Subcutaneous abdominal adipose tissue (tissue), 5 donors: Measurements from ENCODE around the gene TMEM156.

Source experiments
- H3K27ac ChIP-seq: one replicate; pipeline ENCODE4 v1.7.0; 2013; ENCODE audit warnings: low read depth, mild to moderate bottlenecking, inconsistent platforms, low read length, moderate library complexity
- H3K27me3 ChIP-seq, 5 donors: one replicate each; pipeline ENCODE4 v1.7.0; 2013; ENCODE audit warnings: low read length in 5 of 5, inconsistent platforms in 1 of 5; ENCODE audit not compliant: control insufficient read depth in 5 of 5, insufficient read depth in 4 of 5
- H3K36me3 ChIP-seq, 5 donors: one replicate each; pipeline ENCODE4 v1.7.0; 2013; ENCODE audit warnings: low read length in 5 of 5; ENCODE audit not compliant: control insufficient read depth in 5 of 5, insufficient read depth in 5 of 5
- H3K4me1 ChIP-seq, 5 donors: one replicate each; pipeline ENCODE4 v1.7.0; 2013; ENCODE audit warnings: low read length in 5 of 5, mild to moderate bottlenecking in 3 of 5, moderate library complexity in 1 of 5; ENCODE audit not compliant: control insufficient read depth in 5 of 5, insufficient read depth in 5 of 5
- H3K4me3 ChIP-seq, 5 donors: one replicate each; pipeline ENCODE4 v1.7.0; 2013; ENCODE audit warnings: low read length in 5 of 5, low read depth in 1 of 5
- H3K9ac ChIP-seq, 5 donors: one replicate each; pipeline ENCODE4 v1.7.0; 2013; ENCODE audit warnings: low read length in 5 of 5, mild to moderate bottlenecking in 4 of 5, moderate library complexity in 3 of 5
- H3K9me3 ChIP-seq, 5 donors: one replicate each; pipeline ENCODE4 v1.7.0; 2013; ENCODE audit warnings: low read length in 5 of 5; ENCODE audit not compliant: control insufficient read depth in 5 of 5
- donor health status: healthy.
- donor health status: healthy.
- donor health status: healthy.
- donor health status: healthy.
- donor health status: healthy.

The TMEM156 gene, protein sequence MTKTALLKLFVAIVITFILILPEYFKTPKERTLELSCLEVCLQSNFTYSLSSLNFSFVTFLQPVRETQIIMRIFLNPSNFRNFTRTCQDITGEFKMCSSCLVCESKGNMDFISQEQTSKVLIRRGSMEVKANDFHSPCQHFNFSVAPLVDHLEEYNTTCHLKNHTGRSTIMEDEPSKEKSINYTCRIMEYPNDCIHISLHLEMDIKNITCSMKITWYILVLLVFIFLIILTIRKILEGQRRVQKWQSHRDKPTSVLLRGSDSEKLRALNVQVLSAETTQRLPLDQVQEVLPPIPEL

GRCh38 chr4:39032218-39033085 is at the start of gene TMEM156:
Gene TMEM156 (minus strand): TSS chr4:39032409. CDS start chr4:39032313, 96 bp downstream.
- no peaks in the 10 kb centered on the region for H3K36me3 ChIP-seq
- no peaks in the 10 kb centered on the region for H3K9me3 ChIP-seq
- H3K9ac ChIP-seq = no peak within 1 kb of the TSS
- H3K27ac ChIP-seq = peak within 1 kb of the TSS; percentile 13
- no peaks in the 10 kb centered on the region for H3K27me3 ChIP-seq
- no peak within 1 kb of the TSS for H3K4me3 ChIP-seq
- H3K4me1 ChIP-seq = peaks cover 0 to 20% (median 0%) of the 10 kb centered on the region in 5 donors

GRCh38 chr4:39078829-39079228 is 46.6 kb upstream of the TMEM156 start:
- no peak overlapping the region for H3K9ac ChIP-seq
- H3K4me1 ChIP-seq = no peaks in the 10 kb centered on the region
- H3K27me3 ChIP-seq = no peaks in the 10 kb centered on the region
- H3K27ac ChIP-seq = no peak overlapping the region
- H3K36me3 ChIP-seq = peaks cover 11 to 25% (median 14%) of the 10 kb centered on the region in 5 donors
- no peaks in the 10 kb centered on the region for H3K9me3 ChIP-seq
- no peak overlapping the region for H3K4me3 ChIP-seq

GRCh38 chr4:39068907-39069306 is 36.7 kb upstream of the TMEM156 start:
- no peaks in the 10 kb centered on the region for H3K9me3 ChIP-seq
- H3K4me3 ChIP-seq = no peak overlapping the region
- peaks cover 0 to 28% (median 15%) of the 10 kb centered on the region in 5 donors for H3K4me1 ChIP-seq
- H3K27me3 ChIP-seq = no peaks in the 10 kb centered on the region
- no peak overlapping the region for H3K27ac ChIP-seq
- H3K36me3 ChIP-seq = no peaks in the 10 kb centered on the region
- H3K9ac ChIP-seq = no peak overlapping the region

DNA sequence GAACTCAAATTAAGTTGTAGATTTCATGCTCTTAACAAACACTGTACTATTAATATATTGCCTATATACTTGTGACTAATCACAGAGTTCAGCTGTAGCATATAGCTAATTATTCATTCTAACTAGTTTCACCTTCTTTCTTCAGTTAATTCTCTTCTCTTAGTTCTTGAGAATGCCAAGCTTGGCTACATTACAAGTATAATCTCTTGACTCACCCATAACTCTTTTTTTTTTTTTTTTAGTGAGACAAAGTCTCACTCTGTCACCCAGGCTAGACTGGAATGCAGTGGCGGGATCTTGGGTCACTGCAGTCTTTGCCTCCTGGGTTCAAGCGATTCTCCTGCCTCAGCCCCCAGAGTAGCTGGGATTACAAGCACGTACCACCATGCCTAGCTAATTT is 35.2 kb upstream of the TMEM156 start:
- no peak overlapping the region for H3K9ac ChIP-seq
- H3K27me3 ChIP-seq = no peaks in the 10 kb centered on the region
- no peak overlapping the region for H3K4me3 ChIP-seq
- H3K9me3 ChIP-seq = no peaks in the 10 kb centered on the region
- H3K36me3 ChIP-seq = no peaks in the 10 kb centered on the region
- peaks cover 0 to 22% (median 13%) of the 10 kb centered on the region in 5 donors for H3K4me1 ChIP-seq
- H3K27ac ChIP-seq = no peak overlapping the region

DNA sequence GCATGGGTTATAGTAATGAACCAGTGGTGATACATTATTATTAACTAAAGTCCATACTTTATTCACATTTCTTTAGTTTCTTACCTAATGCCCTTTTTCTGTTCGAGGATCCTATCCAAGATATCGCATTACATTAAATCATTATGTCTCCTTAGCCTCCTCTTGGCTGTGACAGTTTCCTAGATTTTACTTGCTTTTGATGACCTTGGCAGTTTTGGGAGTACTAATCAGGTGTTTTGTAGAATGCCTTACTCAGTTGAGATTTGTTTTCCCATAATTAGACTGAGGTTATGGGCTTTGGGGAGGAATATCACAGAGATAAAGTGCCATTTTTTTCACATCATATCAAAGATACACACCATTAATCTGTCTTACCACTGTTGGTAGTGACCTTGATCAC is 34.8 kb upstream of the TMEM156 start:
- no peaks in the 10 kb centered on the region for H3K36me3 ChIP-seq
- no peaks in the 10 kb centered on the region for H3K9me3 ChIP-seq
- H3K4me1 ChIP-seq = peaks cover 0 to 20% (median 11%) of the 10 kb centered on the region in 5 donors
- no peaks in the 10 kb centered on the region for H3K27me3 ChIP-seq
- H3K4me3 ChIP-seq = no peak overlapping the region
- H3K27ac ChIP-seq = no peak overlapping the region
- no peak overlapping the region for H3K9ac ChIP-seq

DNA sequence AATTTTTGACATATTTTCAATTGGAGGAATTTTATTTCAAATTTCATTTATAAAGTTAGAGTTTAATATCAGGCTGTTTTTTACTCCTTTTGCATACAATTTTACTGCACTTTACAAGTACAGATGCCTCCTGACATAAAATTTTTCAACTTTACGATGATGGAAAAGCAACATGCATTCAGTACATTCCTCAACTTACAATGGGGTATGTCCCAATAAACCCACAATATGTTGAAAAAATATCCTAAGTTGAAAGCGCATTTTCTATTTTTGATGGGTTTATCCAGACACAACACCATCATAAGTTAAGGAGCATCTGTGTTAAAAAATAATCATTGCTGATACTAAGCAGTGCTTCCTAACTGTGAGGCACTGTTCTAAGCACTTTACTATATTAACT is 34.2 kb upstream of the TMEM156 start:
- Histone ChIP-seq H3K4me3 (no peak overlapping the region), H3K27ac (no peak overlapping the region), H3K36me3 (no peaks in the 10 kb centered on the region)

GRCh38 chr4:39063430-39063829 is 31.2 kb upstream of the TMEM156 start:
- H3K9ac ChIP-seq = no peak overlapping the region

More for the DNA sequence above, 34.2 kb upstream of the TMEM156 start:
- Histone ChIP-seq H3K4me1 (peaks cover 0 to 14% (median 6%) of the 10 kb centered on the region in 5 donors), H3K27me3 (no peaks in the 10 kb centered on the region), H3K9ac (no peak overlapping the region), H3K9me3 (no peaks in the 10 kb centered on the region)

DNA sequence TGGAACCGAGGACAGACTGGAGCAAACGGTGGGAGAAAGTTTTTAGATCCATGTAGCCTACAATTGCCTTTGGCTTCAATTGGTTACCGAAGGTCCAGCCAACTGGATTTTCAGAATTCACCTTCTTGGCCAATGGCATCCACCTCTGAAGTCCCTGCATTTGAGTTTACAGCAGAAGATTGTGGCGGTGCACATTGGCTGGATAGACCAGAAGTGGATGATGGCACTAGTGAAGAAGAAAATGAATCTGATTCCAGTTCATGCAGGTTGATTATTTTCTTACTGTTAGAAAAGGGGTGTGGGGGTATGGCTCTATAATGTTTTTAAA is 30.5 kb upstream of the TMEM156 start:
- Histone ChIP-seq H3K27ac (no peak overlapping the region), H3K9me3 (no peaks in the 10 kb centered on the region), H3K4me3 (no peak overlapping the region), H3K4me1 (peaks cover 0 to 3% (median 0%) of the 10 kb centered on the region in 5 donors), H3K9ac (no peak overlapping the region), H3K36me3 (no peaks in the 10 kb centered on the region), H3K27me3 (no peaks in the 10 kb centered on the region)

More at GRCh38 chr4:39063430-39063829, 31.2 kb upstream of the TMEM156 start:
- Histone ChIP-seq H3K27ac (no peak overlapping the region), H3K4me1 (peaks cover 0 to 4% (median 3%) of the 10 kb centered on the region in 5 donors), H3K9me3 (no peaks in the 10 kb centered on the region), H3K36me3 (no peaks in the 10 kb centered on the region), H3K27me3 (no peaks in the 10 kb centered on the region), H3K4me3 (no peak overlapping the region)

DNA sequence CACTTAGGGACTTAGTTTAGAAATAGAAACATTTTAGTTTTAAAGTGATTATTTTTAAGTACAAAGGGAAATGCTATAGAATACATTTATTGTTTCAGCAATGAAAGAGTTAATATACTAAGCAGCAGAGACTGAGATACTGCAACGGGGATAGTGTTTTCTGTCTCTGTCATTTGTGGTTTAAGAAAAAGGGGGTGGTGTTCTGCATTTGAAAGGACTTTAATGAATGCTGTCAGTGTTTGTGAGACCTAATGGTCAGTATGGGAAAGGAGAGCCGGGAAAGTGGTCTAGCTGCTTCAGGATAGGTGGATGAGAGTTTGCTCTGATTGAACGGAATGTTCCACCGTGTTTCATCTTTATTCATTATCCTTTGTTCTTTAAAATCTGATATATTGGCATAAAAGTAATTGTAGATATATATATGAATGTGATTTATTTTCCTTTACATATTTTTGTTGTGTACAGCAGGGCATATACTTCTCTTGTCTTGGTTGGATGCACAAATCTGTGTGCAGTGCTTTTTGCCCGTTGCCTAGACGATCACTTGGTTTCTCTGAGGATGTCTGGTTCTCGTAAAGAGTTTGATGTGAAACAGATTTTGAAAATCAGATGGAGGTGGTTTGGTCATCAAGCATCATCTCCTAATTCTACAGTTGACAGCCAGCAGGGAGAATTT is 30.0 kb upstream of the TMEM156 start, which contains the start of gene KLHL5:
KLHL5 (plus strand) TSS at position 139 of the 676 bp plus-strand sequence; CDS start at position 560, 421 bp downstream.
- H3K4me1 ChIP-seq = peaks cover 0 to 3% (median 0%) of the 10 kb centered on the region in 5 donors
- H3K27me3 ChIP-seq = no peaks in the 10 kb centered on the region
- H3K9me3 ChIP-seq = no peaks in the 10 kb centered on the region
- no peak within 1 kb of the TSS for H3K27ac ChIP-seq
- H3K36me3 ChIP-seq = no peaks in the 10 kb centered on the region
- no peak within 1 kb of the TSS for H3K9ac ChIP-seq
- no peak within 1 kb of the TSS for H3K4me3 ChIP-seq
